MM.1S (cell line): ENCODE data around the gene NUDT8.

ENCODE experiments used
- CTCF ChIP-seq: fragments of 300-600 bp; sonication (generic); IDR thresholded peaks from 2 replicates; pipeline ENCODE4 v1.5.1; 2016; ENCODE audit warnings: antibody characterized with exemption, low read length, mixed read lengths
- EZH2phosphoT487 ChIP-seq: fragments of 300-600 bp; sonication (generic); IDR thresholded peaks from 2 replicates; pipeline ENCODE4 v1.6.1; 2018; ENCODE audit warnings: antibody characterized with exemption, low read length

GRCh38 chr11:67641338-67642172, 11.8 kb upstream of the NUDT8 start:
- TF ChIP-seq CTCF (no peak), EZH2phosphoT487 (no peak)
